GM19463 (cell line): Measurements from ENCODE around the gene TMEM181.
"Not testable (repeated sequence)": the region's sequence is repeated elsewhere in the genome, so short reads cannot be mapped to it uniquely, and the experiment has no call there.

Experiments
- ATAC-seq: cut with Tn5 transposase; IDR thresholded peaks from one replicate; pipeline ENCODE4 v1.9.1; 2021; ENCODE audit warnings: mild to moderate bottlenecking, moderate library complexity; ENCODE audit not compliant: unreplicated experiment

Gene TMEM181

GRCh38 chr6:158536891-158537798 is 22.7 kb upstream of the TMEM181 start:
- no peak for ATAC-seq

DNA sequence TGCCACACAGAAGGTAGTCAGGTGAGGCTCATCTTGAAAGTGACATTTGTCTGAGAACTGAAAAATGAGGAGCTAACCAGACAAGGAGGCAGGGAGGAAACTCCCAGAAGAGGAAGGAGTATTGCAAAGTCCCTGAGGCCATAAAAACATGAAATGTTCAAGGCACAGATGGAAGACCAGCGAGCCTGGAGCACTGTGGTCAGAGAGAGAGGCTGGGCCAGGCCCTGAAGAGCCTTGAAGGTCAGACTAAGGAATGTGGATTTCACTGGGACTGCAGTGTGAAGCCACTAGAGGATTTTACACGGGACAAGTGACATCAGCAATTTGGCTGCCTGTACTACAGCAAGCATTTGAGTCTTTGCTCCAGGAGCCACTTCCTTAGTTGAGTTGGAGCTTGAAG is 21.1 kb upstream of the TMEM181 start:
- no peak for ATAC-seq

DNA sequence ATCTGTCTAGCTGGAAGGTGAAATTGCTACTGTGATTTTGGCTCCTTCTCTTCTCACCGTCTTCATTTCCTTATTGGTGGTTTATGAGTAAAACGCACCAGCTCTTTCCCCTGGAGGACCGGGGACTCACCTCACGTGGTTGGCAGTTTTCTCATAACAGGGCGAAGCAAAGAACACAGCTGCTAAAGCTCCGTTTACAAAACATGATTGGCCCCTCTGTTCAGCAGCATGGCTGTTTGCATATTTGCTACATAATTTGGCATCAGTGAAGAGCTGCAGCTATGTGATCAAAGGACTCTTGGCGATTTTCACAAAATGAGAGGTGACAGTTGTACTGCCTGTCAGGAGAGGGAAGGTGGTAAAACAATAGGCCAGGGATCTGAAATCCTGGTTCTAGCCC is 20.5 kb upstream of the TMEM181 start:
- no peak for ATAC-seq

DNA sequence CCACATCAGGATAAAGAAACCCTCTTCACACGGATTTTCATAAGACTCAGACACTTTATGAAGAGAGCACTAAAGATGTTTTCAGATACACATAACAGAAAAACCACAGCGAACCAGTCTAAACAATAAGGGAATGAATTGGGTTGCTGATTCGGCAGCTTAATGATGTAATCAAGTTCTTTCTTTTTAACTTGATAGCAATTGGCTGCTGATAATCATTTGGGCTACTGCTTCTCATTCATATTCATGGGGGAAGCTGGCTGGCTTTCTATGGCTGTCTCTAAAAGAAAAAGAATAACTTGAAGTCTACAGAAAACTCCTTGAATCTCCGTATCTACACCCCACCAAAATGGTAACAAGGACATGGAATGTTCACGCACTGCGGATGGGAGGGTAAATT is 20.0 kb upstream of the TMEM181 start:
- ATAC-seq = no peak

DNA sequence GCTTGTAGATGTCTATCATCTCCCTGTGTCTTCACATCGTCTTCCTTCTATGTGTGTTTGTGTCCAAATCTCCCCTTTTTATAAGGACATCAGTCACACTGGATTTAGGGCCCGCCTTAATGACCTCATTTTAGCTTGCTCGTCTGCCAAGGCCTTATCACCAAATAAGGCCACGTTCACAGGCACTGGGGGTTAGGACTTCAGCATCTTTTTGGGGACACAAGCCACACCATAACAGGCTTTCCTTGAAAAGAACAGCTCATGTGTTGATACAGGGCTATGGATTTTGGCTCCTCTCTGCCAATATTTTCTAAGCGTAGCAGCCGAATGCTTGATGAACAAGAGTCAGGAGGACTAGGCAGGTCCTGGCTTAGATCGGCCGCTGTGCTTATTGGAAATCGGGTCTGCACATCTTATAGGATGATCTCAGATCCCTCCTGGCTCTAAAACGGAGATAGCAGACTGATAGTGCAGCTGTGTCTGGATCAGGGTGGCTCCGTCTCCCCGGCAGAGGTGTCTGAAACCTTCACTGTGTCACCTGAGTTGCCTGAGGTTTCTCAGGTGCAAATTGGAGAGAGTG is 16.2 kb upstream of the TMEM181 start:
- no peak for ATAC-seq

- no peak for ATAC-seq
Measured at GRCh38 chr6:158544428-158544827, 15.5 kb upstream of the TMEM181 start.

DNA sequence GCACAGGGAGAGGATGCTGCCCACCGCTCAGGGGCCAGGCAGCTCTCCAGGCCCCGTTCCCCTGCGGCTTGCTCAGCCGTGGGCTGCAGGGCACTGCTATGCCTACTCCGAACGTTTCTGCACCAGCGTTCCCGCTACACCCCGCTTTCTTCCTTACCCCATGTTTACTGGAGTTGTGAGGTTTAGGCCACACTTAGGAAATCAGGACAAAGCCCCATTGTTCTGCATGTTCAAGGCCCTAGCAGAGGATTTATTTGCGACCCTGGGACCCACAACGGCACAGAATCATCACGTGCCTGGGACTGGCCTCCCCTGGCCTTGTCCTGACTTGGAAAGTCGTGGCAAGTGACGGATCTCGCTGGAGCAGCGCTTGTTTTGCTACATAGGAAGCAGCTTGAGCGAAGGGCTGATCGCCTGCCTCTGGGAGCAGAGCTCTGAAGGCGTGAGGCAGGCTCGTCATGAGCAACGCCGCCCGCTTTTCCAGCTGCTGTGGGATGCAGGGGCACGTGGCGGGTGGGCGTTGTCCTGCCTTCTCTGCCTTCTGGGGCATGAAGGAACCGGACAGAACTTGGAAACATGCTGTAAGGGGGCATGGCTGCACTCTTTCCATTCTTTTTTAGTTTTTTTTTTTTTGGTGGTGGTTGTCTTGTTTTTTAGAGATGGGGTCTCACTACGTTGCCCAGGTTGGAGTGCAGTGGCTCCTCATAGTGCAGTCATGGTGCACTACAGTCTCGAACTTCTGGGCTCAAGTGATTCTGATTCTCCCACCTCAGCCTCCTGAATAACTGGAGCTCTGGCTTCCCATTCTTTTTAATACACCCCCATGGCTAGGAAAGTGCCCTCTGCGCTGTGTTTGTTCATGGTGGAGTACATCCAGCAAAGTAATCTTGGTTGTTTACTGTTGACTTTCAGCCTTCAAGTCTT is 14.6 kb upstream of the TMEM181 start:
- no peak for ATAC-seq

DNA sequence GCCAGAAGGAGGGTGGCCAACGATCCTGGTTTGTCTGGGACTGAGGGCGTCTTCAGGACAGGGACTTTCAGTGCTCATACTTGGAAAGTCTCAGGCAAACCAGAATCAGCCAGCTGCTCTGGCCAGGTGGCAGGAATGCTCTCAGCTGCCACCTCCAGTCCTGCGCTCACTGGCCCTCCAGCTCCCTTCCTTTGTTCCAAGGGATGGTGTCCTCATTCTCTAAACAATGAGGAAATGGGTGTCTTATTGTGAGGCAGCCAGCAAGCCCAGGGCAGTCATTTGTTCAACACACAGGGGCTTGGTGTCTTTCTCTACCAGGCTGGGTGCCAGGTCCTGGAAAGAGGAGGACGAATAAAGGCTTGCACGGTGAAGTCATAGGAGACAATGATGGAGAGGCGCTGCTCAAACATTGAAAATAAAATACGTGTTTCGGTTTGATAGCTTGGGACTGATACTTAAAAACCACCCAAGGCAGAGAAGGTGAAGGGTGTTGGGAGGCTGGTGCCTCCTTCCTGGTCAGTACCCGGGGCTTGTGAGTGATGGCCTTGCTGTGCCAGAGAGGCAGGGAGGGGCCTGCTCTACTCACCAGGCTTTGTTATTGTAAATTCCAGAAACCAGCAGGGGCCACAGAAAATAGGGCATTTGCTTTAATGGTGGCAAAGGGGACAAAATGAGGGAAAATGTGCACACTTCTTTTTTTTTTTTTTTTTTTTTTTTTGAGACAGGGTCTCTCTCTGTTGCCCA is 11.3 kb upstream of the TMEM181 start:
- no peak for ATAC-seq

DNA sequence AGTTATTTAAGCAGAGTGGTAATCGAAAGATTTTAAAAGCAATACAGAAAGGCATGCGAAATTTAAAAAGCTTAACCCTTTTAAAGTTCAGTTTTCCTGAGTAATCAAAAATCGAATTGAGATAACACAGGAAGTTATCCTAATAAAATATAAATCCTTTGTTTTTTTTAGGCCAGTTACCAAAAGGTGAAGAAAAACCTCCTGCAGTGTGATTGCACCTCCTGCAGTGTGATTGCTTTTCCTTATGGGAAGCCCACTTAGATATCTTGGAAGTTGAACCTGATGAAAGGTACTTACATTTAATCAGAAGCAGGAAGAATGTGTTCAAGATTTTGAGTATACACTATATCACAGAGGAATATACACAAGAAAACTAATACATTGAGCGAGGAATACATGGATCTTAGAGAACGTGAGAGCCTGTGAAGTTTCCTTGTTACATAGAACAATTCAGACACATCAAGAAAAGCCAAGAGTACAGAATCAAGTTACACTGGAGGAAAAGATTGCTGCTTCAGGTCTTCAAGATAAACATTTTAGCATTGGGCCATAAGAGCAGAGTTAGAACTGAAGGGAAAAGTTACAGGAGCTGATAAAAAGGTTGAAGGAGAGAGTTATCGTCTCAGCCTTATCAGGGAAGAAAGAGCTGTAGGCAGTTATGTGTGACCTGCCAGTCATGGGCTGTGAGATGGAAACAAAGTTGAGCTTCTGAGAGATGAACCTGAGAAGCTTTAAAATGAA is 7.7 kb upstream of the TMEM181 start:
- ATAC-seq = no peak

DNA sequence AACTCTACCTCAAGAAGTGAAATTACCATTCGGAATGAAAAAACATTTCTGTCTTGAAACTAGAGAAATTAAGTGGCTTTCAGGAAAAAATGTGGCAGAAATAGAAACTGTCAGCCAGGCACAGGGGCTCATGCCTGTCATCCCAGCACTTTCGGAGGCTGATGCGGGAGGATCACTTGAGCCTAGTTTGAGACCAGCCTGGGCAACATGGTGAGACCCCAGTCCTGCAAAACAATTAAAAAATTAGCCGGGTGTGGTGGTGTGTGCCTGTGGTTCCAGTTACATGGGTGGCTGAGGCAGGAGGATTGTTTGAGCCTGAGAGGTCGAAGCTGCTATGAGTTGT is 7.1 kb upstream of the TMEM181 start:
- no peak for ATAC-seq

- no peak for ATAC-seq
Measured at GRCh38 chr6:158554611-158555361, 5.1 kb upstream of the TMEM181 start.

DNA sequence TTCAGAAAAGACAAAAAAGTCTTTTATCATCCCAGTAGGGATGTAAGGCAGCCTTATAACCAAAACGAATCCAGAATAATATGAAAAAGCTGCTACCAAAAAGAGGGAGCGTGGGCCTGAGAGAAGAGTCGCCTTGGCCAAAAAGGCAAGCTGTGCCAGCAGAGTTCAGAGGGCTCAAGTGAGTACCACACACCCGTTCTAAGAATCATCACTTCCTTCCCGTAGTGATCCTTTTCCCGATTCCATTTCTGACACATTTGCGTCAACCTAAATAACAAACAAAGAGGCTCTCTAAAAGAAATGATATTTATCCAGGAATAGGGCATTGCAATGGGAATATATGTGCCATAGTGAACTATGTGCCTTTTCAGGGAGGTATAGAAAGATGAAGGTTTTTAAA is 3.8 kb upstream of the TMEM181 start:
- no peak for ATAC-seq

DNA sequence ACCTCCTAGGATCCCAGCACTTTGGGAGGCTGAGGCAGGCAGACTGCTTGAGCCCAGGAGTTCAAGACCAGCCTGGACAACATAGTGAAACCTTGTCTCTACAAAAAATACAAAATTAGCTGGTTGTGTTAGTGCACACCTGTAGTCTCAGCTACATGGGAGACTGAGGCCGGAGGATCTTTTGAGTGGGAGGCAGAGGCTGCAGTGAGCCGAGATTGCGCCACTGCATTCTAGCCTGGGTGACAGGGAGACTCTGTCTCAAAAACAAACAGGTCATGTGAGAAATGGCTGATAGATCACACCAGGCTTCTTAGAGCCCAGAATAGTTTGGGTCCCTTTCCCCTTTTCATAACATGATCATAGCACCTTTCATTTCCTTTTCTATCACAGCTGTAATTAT is 2.8 kb upstream of the TMEM181 start:
- not testable (repeated sequence) for ATAC-seq

DNA sequence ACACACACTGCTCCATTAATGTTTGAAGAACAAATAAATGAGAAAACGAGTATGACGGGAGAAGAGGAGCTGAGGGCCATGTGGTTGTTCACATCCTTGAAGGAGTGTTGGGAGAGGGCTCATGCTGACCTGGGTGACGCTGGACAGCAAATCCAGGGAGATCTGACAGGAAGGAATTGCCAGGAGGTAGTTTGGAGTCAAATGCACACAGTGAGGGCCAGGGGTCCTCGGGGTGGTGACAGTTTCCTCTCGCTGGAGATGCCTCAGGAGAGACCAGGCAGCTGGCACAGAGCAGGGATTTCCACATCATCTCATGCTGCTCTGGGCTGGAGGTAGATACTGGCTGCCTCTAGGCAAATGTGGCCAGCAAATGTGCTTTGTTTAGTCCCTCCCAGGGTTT is 2.0 kb upstream of the TMEM181 start:
- ATAC-seq = no peak

DNA sequence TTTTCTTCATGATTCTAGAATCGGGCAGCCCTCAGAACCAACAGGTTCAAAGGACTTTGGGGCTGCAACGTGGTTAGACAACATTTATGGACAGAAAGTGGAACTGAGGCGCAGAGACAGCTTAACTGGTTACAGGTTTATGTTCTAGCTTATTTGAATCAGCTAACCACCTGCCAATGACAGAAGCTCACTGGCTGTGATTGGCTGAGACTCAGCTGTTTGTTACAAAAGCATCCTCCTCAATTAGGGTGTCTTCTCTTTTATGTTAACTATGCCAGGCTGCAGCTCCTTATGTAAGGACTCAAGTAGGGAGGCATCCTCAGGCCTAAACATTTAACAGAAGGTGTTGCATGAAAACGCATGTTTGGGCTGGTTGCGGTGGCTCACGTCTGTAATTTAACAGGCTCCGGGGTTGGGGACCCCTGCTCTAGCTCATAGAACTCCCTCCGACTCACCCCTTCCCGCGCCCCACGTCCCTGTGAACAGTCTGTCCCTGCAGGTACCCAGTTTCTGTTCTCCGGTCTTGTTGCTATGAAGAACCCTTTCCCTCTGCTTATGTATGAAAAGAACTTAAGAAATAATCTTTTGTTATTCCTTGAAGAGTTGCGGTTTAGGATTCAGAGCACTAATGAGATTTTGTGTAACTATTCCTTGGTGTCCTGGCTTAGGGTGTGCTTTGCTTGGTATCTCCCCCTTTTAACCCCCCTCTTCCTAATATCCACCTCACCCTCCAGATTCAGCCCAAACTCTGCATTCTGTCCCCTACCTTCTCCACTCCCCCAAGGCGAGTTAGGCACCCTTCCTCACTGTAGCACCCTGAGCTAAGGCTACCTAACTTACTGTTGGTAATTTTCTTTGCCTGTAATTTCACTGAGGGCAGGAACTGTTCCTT is 1.2 kb upstream of the TMEM181 start:
- ATAC-seq = no peak

DNA sequence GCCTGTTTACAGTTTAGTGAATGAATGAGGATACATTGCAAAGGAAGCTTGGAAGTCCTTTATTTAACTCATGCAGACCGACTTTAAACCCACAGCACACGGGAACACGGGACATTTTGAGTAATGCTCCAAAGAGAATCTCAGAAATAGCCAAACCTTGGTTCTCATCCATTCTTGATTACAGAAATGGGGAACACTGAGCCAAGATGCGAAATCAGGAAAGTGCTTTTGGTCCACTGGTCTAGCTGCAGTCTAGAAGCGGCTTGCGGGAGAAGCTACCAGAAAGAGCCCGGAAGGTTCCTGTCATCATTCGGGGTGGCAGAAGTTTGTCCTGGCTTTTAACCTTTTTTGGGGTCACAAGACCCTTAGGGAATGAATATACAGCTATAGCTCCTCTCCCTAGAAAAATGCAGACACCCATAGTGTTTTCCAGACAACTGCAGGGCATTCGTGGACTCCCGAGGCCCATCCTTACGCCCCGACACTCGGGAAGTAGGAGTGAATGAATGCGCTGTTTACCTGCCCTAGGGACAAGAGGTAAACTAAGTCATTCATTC is 475 bp upstream of the TMEM181 start:
- ATAC-seq = no peak

DNA sequence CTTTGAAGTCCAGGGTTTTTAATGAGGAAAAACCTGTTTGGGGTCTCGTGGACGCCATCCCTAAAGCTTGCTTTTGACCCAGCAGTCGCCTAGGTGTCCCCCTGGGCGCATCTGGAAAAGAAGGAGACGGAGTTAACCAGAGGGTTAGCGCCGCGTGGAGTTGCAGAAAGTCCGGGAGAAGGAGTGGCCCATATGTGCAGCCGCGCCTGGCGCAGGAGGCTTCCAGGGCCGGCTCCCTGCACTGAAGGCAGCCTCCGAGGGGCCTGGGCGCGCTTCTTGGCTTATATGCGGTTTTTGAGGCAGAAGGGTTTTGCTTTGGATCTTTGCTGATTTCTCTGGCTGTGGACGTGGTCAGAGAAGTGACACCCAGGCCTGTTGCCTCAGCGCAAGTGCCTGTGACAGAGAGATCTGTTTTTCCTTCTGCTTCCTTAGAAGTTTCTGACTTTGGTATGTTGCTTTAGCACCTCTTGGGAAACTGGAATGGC is 987 bp downstream of the TMEM181 start:
- no peak for ATAC-seq

DNA sequence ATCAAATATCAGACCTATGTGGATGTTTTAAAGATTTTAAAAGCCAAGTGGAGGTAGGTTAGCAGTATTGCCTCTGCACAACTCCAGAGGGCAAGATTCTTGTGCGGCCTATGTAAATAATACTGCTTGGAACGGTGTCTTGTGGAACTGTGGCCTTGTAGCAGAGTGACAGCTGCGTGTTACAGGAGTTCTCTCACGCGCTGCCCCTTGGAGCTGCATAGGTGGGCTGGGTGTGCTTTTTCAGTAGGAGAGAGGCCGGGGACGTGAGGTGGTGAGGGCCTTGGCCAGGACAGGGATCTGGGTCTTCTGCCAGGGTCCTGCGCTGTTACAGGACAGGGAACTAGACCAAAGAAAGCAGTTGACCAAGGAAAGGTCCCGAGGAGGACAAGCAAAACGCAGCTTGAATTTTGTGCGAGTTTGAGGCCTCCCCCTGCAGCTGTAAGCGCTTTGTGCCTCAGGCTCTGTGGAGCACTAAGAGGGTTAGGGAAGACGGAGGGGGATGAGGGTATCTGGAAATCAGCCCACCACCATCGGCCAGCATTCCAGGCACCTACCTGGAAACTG is 1.5 kb downstream of the TMEM181 start:
- ATAC-seq = no peak
